Prostate gland (tissue), 2 donors: ENCODE results near the gene SRGAP3. TPM values are rescaled to one million over a fixed set of nuclear protein-coding genes. Genes with fewer than 3 reads are reported as not detected.

Source experiments
- DNase-seq: peaks from one replicate; pipeline ENCODE4 v3.0.0-alpha.2; 2019; ENCODE audit warnings: low spot score
- H3K27ac ChIP-seq, 2 donors: fragments of 200-600 bp; sonication (generic); 2 replicates each; pipeline ENCODE4 v1.5.1; 2017 to 2019
- H3K27me3 ChIP-seq: fragments of 200-600 bp; sonication (generic); replicated peaks from 2 replicates; pipeline ENCODE4 v1.5.1; 2019; ENCODE audit not compliant: insufficient read depth
- H3K36me3 ChIP-seq, 2 donors: fragments of 200-600 bp; sonication (generic); 1 replicate in 1 of 2; 2 replicates in 1 of 2; pipeline versions ENCODE4 v1.5.1 to v1.8.1; 2017 to 2019
- H3K4me1 ChIP-seq: fragments of 200-600 bp; sonication (generic); replicated peaks from 2 replicates; pipeline ENCODE4 v1.5.1; 2019
- H3K4me3 ChIP-seq, 2 donors: fragments of 200-600 bp; sonication (generic); 2 replicates each; pipeline ENCODE4 v1.5.1; 2017 to 2019
- H3K9me3 ChIP-seq: fragments of 200-600 bp; sonication (generic); 2 replicates; pipeline ENCODE4 v1.5.1; 2017
- CTCF ChIP-seq, 4 experiments: fragments of 200-600 bp in 2 of 4; fragments of 450-650 bp in 2 of 4; sonication (generic) in 2 of 4; IDR thresholded peaks; 1 replicate in 3 of 4; 2 replicates in 1 of 4; pipeline ENCODE4 v1.5.1; 2016 to 2019; ENCODE audit warnings: antibody characterized with exemption in 4 of 4, mild to moderate bottlenecking in 2 of 4, moderate library complexity in 2 of 4
- POLR2A ChIP-seq: fragments of 450-650 bp; IDR thresholded peaks from one replicate; pipeline ENCODE4 v1.6.1; 2016; ENCODE audit warnings: antibody characterized with exemption, mild to moderate bottlenecking
- POLR2AphosphoS5 ChIP-seq: sonication (generic); formaldehyde crosslinking; IDR thresholded peaks from one replicate; pipeline ENCODE4 v1.6.1; 2017; ENCODE audit warnings: antibody characterized with exemption
- WGBS: methylation state at CpG from one replicate; pipeline ENCODE4 v1.1.5; 2018; 5-methylcytosine and 5-hydroxymethylcytosine counted together
- intact Hi-C: fragments of 100-400 bp; cut with DNase I; formaldehyde crosslinking; loops from one replicate; pipeline ENCODE4 v1.14.2; 2022
- total RNA-seq, 2 donors: library from RNA; depleted of rRNA; stranded (reverse); fragments of >200 nt; gene quantifications; one replicate each; pipeline ENCODE4 v1.1.0, GENCODE V29; 2016

SRGAP3 gene
- total RNA-seq, 2 donors from 2014 or later, result 23.6 to 50.3 TPM

- WGBS, result 52% methylated on average over 17 of the region's 17 CpGs
- DNase-seq, result peak; percentile 38
- H3K27me3 ChIP-seq, result no peaks in the 10 kb centered on the region
- no peaks in the 10 kb centered on the region for H3K36me3 ChIP-seq
- no peak overlapping the region for H3K4me3 ChIP-seq
- TF ChIP-seq POLR2A (no peak), POLR2AphosphoS5 (peak; percentile 73), CTCF (IDR thresholded peaks at IDR 0.05) (no peak)
- H3K4me1 ChIP-seq, result no peaks in the 10 kb centered on the region
- H3K27ac ChIP-seq, result no peak overlapping the region
- no peaks in the 10 kb centered on the region for H3K9me3 ChIP-seq
- intact Hi-C loops, result no loop called here
Measured at GRCh38 chr3:9098716-9099675, 150.4 kb downstream of the SRGAP3 start.

DNA sequence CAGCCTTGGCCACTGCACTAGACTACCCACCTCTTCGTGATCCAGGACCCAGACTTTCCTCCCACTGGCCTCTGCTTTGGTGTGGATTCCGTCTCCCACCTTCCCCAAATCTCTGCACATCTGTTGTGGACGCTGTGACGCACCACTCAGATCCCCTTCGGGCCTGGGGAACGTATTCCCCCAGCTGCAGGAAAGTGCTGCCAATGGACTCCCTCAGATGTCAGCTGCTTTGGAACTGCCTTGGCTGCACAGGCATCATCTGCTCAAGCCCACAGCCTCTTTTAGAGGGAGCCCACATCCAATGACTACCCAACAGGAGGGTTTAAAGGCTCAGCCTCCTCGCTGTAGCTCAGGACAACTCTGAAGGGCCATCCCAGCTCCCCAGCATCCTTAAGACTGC, 152.0 kb downstream of the SRGAP3 start:
- TF ChIP-seq CTCF (IDR thresholded peaks at IDR 0.05), result no peak
- TF ChIP-seq POLR2AphosphoS5, result no peak
- TF ChIP-seq POLR2A, result no peak
- Histone ChIP-seq H3K4me1 (no peaks in the 10 kb centered on the region), H3K27me3 (no peaks in the 10 kb centered on the region), H3K4me3 (no peak overlapping the region), H3K9me3 (no peaks in the 10 kb centered on the region), H3K27ac (no peak overlapping the region), H3K36me3 (no peaks in the 10 kb centered on the region)
- no peak for DNase-seq
- intact Hi-C loops, result no loop called here
- WGBS, result 95% methylated on average over 7 of the region's 7 CpGs

DNA sequence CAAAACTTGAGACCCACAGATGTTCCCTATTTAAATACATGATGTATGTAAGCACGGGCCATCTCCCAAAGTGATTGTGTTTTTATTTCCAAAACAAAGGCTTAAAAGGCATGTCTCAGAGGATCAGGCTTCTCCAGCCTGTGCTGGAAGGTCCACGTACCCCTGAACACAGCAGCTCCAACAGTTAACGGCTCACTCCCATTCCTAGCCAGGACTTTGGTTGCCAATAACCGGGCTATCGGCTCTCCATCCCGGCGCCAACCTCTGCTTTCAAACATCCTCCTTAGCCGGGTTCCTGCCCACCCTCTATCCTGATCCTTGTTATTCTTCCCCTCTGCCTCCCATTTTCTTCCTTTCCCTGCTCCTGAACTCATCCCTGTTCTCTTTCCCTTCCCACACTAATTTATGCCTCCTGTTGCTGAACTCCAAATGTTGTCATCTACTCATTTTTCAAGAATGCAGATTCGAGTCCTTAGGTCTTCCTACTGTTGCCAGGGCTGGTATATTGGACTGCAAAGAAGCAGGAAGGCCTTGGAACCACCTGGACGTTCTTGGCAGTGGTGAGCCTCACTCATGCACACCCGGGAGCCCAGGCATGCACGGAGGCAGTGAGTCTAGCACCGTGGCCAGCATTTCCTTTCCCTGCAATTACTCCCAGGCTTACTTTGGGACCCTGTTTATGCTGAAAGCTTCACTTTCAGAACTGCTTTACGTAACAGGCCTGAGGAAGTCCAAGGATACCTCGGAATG, 157.8 kb downstream of the SRGAP3 start:
- WGBS, result 64% methylated on average over 15 of the region's 15 CpGs
- intact Hi-C loops, result no loop called here
- Histone ChIP-seq H3K4me3 (no peak overlapping the region), H3K36me3 (no peaks in the 10 kb centered on the region), H3K27ac (no peak overlapping the region), H3K9me3 (no peaks in the 10 kb centered on the region), H3K4me1 (no peaks in the 10 kb centered on the region), H3K27me3 (no peaks in the 10 kb centered on the region)
- DNase-seq, result no peak
- TF ChIP-seq POLR2AphosphoS5 (no peak), CTCF (IDR thresholded peaks at IDR 0.05) (no peak), POLR2A (no peak)

GRCh38 chr3:9088441-9089353, 160.7 kb downstream of the SRGAP3 start:
- H3K4me3 ChIP-seq, result no peak overlapping the region
- WGBS, result 31% methylated on average over 12 of the region's 12 CpGs
- H3K36me3 ChIP-seq, result no peaks in the 10 kb centered on the region
- no peak overlapping the region for H3K27ac ChIP-seq
- peaks cover 2% of the 10 kb centered on the region for H3K27me3 ChIP-seq
- DNase-seq, result no peak
- no peaks in the 10 kb centered on the region for H3K9me3 ChIP-seq
- H3K4me1 ChIP-seq, result no peaks in the 10 kb centered on the region
- TF ChIP-seq POLR2AphosphoS5, result no peak
- TF ChIP-seq CTCF (IDR thresholded peaks at IDR 0.05), result no peak
- TF ChIP-seq POLR2A, result no peak
- intact Hi-C loops, result no loop called here
